B cell (primary cell): ENCODE results near the gene HJV.

Source experiments
- EZH2 ChIP-seq: IDR thresholded peaks from 2 replicates; pipeline ENCODE4 v1.6.1; 2012; ENCODE audit warnings: borderline replicate concordance, low read depth, mild to moderate bottlenecking, moderate library complexity, low read length; ENCODE audit not compliant: insufficient read depth, poor library complexity, severe bottlenecking
- TF ChIP-seq, protein P1 (sequence below): fragments of 200-600 bp; IDR thresholded peaks from one replicate; pipeline ENCODE4 v1.8.0; 2022; ENCODE audit warnings: antibody characterized with exemption, mild to moderate bottlenecking

DNA sequence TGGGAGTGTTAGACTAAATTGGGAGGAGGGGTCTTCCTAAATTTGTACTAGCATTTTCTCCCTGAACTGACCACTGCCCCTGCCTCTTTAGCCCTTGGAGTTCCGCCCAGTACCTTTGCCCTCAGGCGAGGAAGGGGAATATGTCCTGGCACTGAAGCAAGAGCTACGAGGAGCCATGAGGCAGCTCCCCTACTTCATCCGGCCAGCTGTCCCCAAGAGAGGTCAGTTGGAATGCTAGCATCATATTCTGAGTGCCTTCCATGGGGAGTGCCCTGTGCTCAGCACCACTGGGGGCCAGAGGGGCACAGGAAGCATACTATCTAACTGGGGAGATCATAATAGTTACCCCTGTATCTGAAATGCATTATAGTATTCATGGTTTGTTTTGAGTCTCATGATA lies 46.3 kb downstream of the HJV start:
- TF ChIP-seq, protein P1, sequence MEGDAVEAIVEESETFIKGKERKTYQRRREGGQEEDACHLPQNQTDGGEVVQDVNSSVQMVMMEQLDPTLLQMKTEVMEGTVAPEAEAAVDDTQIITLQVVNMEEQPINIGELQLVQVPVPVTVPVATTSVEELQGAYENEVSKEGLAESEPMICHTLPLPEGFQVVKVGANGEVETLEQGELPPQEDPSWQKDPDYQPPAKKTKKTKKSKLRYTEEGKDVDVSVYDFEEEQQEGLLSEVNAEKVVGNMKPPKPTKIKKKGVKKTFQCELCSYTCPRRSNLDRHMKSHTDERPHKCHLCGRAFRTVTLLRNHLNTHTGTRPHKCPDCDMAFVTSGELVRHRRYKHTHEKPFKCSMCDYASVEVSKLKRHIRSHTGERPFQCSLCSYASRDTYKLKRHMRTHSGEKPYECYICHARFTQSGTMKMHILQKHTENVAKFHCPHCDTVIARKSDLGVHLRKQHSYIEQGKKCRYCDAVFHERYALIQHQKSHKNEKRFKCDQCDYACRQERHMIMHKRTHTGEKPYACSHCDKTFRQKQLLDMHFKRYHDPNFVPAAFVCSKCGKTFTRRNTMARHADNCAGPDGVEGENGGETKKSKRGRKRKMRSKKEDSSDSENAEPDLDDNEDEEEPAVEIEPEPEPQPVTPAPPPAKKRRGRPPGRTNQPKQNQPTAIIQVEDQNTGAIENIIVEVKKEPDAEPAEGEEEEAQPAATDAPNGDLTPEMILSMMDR = no peak
- no peak for TF ChIP-seq EZH2
